Measurements from ENCODE around the gene AFAP1.
A peak's percentile ranks its signal among the peaks of the same experiment; 100 is the strongest.

The AFAP1 gene

GRCh38 chr4:7769396-7770223 lies 170.1 kb downstream of the AFAP1 start:
- no peak for TF ChIP-seq NFIC (IDR thresholded peaks at IDR 0.05)
- TF ChIP-seq, protein P1, sequence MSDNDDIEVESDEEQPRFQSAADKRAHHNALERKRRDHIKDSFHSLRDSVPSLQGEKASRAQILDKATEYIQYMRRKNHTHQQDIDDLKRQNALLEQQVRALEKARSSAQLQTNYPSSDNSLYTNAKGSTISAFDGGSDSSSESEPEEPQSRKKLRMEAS (IDR thresholded peaks at IDR 0.05): no peak
- no peak for TF ChIP-seq YY1 (IDR thresholded peaks at IDR 0.05; ENCODE audit: low read depth)

DNA sequence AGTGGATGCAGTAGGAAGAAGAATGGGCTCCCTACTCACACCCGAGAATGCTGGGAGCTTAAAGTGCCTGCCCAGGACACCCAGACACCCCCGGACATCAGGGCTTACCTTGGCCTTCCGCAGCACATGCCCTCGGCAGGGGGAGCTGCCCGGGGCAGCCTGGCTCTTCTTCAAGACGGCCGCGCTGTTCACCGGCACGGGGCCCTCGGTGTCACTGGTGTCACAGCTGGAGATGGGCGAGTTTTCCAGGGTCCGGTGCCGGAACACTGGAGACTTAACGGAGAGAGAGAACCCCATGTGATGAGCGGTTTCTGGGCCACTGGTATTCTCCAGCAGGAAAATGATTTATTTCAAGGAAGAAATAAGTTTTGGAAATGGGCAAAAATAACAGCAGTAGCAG lies 170.9 kb downstream of the AFAP1 start:
- no peak for TF ChIP-seq TAF1 (IDR thresholded peaks at IDR 0.05; ENCODE audit: low read depth)
- no peak for TF ChIP-seq YY1 (IDR thresholded peaks at IDR 0.05; ENCODE audit: low read depth)
- TF ChIP-seq, protein P1 (IDR thresholded peaks at IDR 0.05): no peak

DNA sequence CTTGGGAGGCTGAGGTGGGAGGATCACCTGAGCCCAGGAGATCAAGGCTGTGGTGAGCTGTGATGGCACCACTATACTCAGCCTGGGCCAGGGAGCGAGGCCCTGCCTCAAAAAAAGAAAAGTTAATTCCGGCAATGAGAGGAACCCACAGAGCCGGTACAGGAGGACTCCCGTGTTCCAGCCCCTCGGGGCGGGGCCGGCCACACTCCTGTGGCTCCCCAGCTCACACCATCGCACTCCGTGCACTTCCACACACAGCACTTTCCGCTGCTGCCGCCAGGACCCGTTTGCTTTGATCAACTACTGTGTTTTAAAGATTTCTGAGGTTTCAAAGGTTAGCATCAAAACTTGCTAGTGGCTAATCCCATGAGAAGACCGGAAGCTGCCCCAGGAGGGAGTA lies 171.7 kb downstream of the AFAP1 start:
- TF ChIP-seq CEBPB (IDR thresholded peaks at IDR 0.05) (no peak), TAF1 (IDR thresholded peaks at IDR 0.05; ENCODE audit: low read depth) (no peak), NFIC (IDR thresholded peaks at IDR 0.05) (no peak), EP300 (IDR thresholded peaks at IDR 0.05; ENCODE audit: borderline replicate concordance) (no peak), ZBTB7A (IDR thresholded peaks at IDR 0.05; ENCODE audit: low read depth) (no peak), RAD21 (IDR thresholded peaks at IDR 0.05; ENCODE audit: low read depth) (no peak), FOXM1 (IDR thresholded peaks at IDR 0.05; ENCODE audit: borderline replicate concordance, low read depth) (no peak), CREB1 (IDR thresholded peaks at IDR 0.05; ENCODE audit: low read depth) (no peak)
- TF ChIP-seq, protein P1 (IDR thresholded peaks at IDR 0.05): no peak

DNA sequence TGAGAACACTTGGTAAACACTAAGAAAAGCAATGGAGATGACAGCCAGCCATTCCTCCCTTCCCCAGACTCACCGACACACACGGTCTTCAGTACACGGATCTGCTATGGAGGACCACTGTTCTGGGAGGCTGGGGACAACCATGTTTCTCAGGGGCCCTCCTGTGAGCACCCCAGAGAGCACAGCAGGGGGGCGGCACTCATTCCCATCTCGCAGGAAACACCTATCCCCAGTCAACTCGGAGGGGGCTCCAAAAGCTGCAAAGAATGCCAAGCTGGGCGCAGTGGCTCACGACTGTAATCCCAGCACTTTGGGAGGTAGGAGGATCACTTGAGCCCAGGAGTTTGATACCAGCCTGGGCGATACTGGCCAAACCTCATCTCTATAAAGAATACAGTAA lies 172.1 kb downstream of the AFAP1 start:
- no peak for TF ChIP-seq TEAD4 (IDR thresholded peaks at IDR 0.05)
- TF ChIP-seq TCF12 (IDR thresholded peaks at IDR 0.05; ENCODE audit: low read depth): no peak
- TF ChIP-seq EGR1 (IDR thresholded peaks at IDR 0.05): no peak
- TF ChIP-seq NFIC (IDR thresholded peaks at IDR 0.05): no peak
- no peak for TF ChIP-seq REST (IDR thresholded peaks at IDR 0.05; ENCODE audit: low read depth)
- no peak for TF ChIP-seq ZBTB7A (IDR thresholded peaks at IDR 0.05; ENCODE audit: low read depth)
- TF ChIP-seq EP300 (IDR thresholded peaks at IDR 0.05; ENCODE audit: borderline replicate concordance): no peak
- no peak for TF ChIP-seq RAD21 (IDR thresholded peaks at IDR 0.05; ENCODE audit: low read depth)
- TF ChIP-seq YY1 (IDR thresholded peaks at IDR 0.05; ENCODE audit: low read depth): no peak
- TF ChIP-seq CREB1 (IDR thresholded peaks at IDR 0.05; ENCODE audit: low read depth): no peak
- no peak for TF ChIP-seq CEBPB (IDR thresholded peaks at IDR 0.05)
- TF ChIP-seq, protein P1 (IDR thresholded peaks at IDR 0.05): no peak
- no peak for TF ChIP-seq TAF1 (IDR thresholded peaks at IDR 0.05; ENCODE audit: low read depth)
- TF ChIP-seq, protein P2, sequence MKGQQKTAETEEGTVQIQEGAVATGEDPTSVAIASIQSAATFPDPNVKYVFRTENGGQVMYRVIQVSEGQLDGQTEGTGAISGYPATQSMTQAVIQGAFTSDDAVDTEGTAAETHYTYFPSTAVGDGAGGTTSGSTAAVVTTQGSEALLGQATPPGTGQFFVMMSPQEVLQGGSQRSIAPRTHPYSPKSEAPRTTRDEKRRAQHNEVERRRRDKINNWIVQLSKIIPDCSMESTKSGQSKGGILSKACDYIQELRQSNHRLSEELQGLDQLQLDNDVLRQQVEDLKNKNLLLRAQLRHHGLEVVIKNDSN (IDR thresholded peaks at IDR 0.05): no peak
- no peak for TF ChIP-seq FOXM1 (IDR thresholded peaks at IDR 0.05; ENCODE audit: borderline replicate concordance, low read depth)

- TF ChIP-seq ZBTB7A (IDR thresholded peaks at IDR 0.05; ENCODE audit: low read depth) (no peak), NFIC (IDR thresholded peaks at IDR 0.05) (peak; percentile 52), EP300 (IDR thresholded peaks at IDR 0.05; ENCODE audit: borderline replicate concordance) (no peak), REST (IDR thresholded peaks at IDR 0.05; ENCODE audit: low read depth) (no peak), YY1 (IDR thresholded peaks at IDR 0.05; ENCODE audit: low read depth) (no peak)
- TF ChIP-seq, protein P1 (IDR thresholded peaks at IDR 0.05): no peak
- TF ChIP-seq, protein P2 (IDR thresholded peaks at IDR 0.05): no peak
Observed at GRCh38 chr4:7766661-7767345, 172.9 kb downstream of the AFAP1 start.
